Endothelial cell of umbilical vein (primary cell): ENCODE measurements around the gene CCDC54. TPM values are rescaled to one million over a fixed set of nuclear protein-coding genes. Genes with fewer than 3 reads are reported as not detected.

Source experiments
- BruUV-seq: library from RNA; stranded (reverse); fragments of 400-500 nt; replicated peaks from 2 replicates; lab custom pipeline; 2021; lab: Mats Ljungman, UMichigan
- CTCF ChIA-PET: fragments of 300-600, 350-600 bp; sonication (Branson Sonifier 250); formaldehyde crosslinking; loops from one replicate; lab custom pipeline; 2021; ENCODE audit warnings: antibody characterized with exemption, inconsistent platforms; lab: Charles Lee
- POLR2A ChIA-PET: fragments of 300-600, 350-600 bp; sonication (Branson Sonifier 250); formaldehyde crosslinking; loops from one replicate; lab custom pipeline; 2021; ENCODE audit warnings: antibody characterized with exemption, inconsistent platforms; lab: Charles Lee
- DNase-seq: peaks from one replicate; pipeline ENCODE4 v3.0.0-alpha.2; 2011; ENCODE audit warnings: low read depth, low spot score
- FAIRE-seq: peaks from 2 replicates; lab custom pipeline; 2011; peaks lifted over from hg19 to GRCh38; lab: Jason Lieb, UNC
- H2AFZ ChIP-seq: 2 replicates; pipeline ENCODE4 v1.6.0; 2012; ENCODE audit warnings: low read depth, low read length, control low read depth, inconsistent platforms
- H3K27ac ChIP-seq: 2 replicates; pipeline ENCODE4 v1.5.1; 2011; ENCODE audit warnings: low read depth, mild to moderate bottlenecking, control low read depth, low read length, moderate library complexity; ENCODE audit not compliant: insufficient read depth
- H3K27me3 ChIP-seq, 2 experiments: 2 replicates each; pipeline versions ENCODE4 v1.6.0 to v1.6.1; 2011; ENCODE audit warnings: low read length in 2 of 2, mixed read lengths in 1 of 2; ENCODE audit not compliant: control insufficient read depth in 2 of 2, insufficient read depth in 2 of 2
- H3K36me3 ChIP-seq, 2 experiments: 2 replicates in 1 of 2; 3 replicates in 1 of 2; pipeline ENCODE4 v1.5.1; 2011; ENCODE audit warnings: low read length in 2 of 2, mild to moderate bottlenecking in 1 of 2, moderate library complexity in 1 of 2; ENCODE audit not compliant: control insufficient read depth in 2 of 2, insufficient read depth in 2 of 2; ENCODE audit errors: extremely low read depth in 1 of 2
- H3K4me1 ChIP-seq: 3 replicates; pipeline ENCODE4 v1.5.1; 2011; ENCODE audit warnings: mild to moderate bottlenecking, low read length; ENCODE audit not compliant: control insufficient read depth, insufficient read depth; ENCODE audit errors: extremely low read depth
- H3K4me2 ChIP-seq: 2 replicates; pipeline ENCODE4 v1.6.1; 2011; ENCODE audit warnings: low read length, control low read depth, mixed read lengths; ENCODE audit not compliant: insufficient read depth
- H3K4me3 ChIP-seq, 3 experiments: fragments of 200-600 bp in 1 of 3; sonication (generic), shearing (Covaris generic) in 1 of 3; replicated peaks in 1 of 3; 2 replicates each; pipeline ENCODE4 v1.5.1; 2011 to 2016; ENCODE audit warnings: control low read depth in 3 of 3, low read length in 3 of 3, mild to moderate bottlenecking in 2 of 3, inconsistent platforms in 1 of 3, low read depth in 1 of 3, moderate library complexity in 1 of 3; ENCODE audit not compliant: insufficient read depth in 1 of 3
- H3K79me2 ChIP-seq: 2 replicates; pipeline ENCODE4 v1.6.0; 2012; ENCODE audit warnings: low read length, inconsistent platforms; ENCODE audit not compliant: control insufficient read depth, insufficient read depth
- H3K9ac ChIP-seq: replicated peaks from 2 replicates; pipeline ENCODE3; 2011; ENCODE audit warnings: low read length, control low read depth; ENCODE audit not compliant: insufficient read depth; ENCODE audit errors: extremely low read depth
- H3K9me1 ChIP-seq: replicated peaks from 3 replicates; pipeline ENCODE4 v1.6.0; 2011; ENCODE audit warnings: mild to moderate bottlenecking, low read length; ENCODE audit not compliant: control insufficient read depth, insufficient read depth; ENCODE audit errors: extremely low read depth
- H3K9me3 ChIP-seq: replicated peaks from 2 replicates; pipeline ENCODE4 v1.5.1; 2012; ENCODE audit warnings: low read length, inconsistent platforms; ENCODE audit not compliant: control insufficient read depth, insufficient read depth
- H4K20me1 ChIP-seq: replicated peaks from 2 replicates; pipeline ENCODE3; 2011; ENCODE audit warnings: mild to moderate bottlenecking, low read length; ENCODE audit not compliant: control insufficient read depth, insufficient read depth; ENCODE audit errors: extremely low read depth
- CTCF ChIP-seq, 2 donors: IDR thresholded peaks; 1 replicate in 1 of 2; 2 replicates in 1 of 2; pipeline ENCODE4 v1.5.1; 2011; ENCODE audit warnings: low read length in 2 of 2, mild to moderate bottlenecking in 2 of 2, moderate library complexity in 2 of 2, control low read depth in 1 of 2, inconsistent platforms in 1 of 2, low read depth in 1 of 2; ENCODE audit not compliant: insufficient read depth in 1 of 2; ENCODE audit errors: extremely low read depth in 1 of 2
- EZH2 ChIP-seq: IDR thresholded peaks from 2 replicates; pipeline ENCODE4 v1.6.1; 2012; ENCODE audit warnings: borderline replicate concordance, low read depth, mild to moderate bottlenecking, moderate library complexity, low read length, inconsistent platforms; ENCODE audit not compliant: severe bottlenecking
- FOS ChIP-seq: IDR thresholded peaks from 2 replicates; pipeline ENCODE4 v1.6.1; 2011; ENCODE audit warnings: mild to moderate bottlenecking, low read length, moderate library complexity, borderline replicate concordance; ENCODE audit not compliant: insufficient read depth
- GATA2 ChIP-seq: IDR thresholded peaks from 2 replicates; pipeline ENCODE4 v1.7.0; 2011; ENCODE audit warnings: low read depth, mild to moderate bottlenecking, moderate library complexity, mixed read lengths, low read length; ENCODE audit not compliant: insufficient read length, insufficient read depth
- JUN ChIP-seq: IDR thresholded peaks from 2 replicates; pipeline ENCODE4 v1.6.1; 2011; ENCODE audit warnings: borderline replicate concordance, low read depth; ENCODE audit not compliant: insufficient read length, insufficient read depth
- MYC ChIP-seq: IDR thresholded peaks from one replicate; pipeline ENCODE4 v1.6.1; 2011; ENCODE audit warnings: mild to moderate bottlenecking, low read depth, low read length
- POLR2A ChIP-seq: IDR thresholded peaks from 2 replicates; pipeline ENCODE4 v1.6.1; 2012; ENCODE audit warnings: low read depth, mild to moderate bottlenecking, control low read depth, low read length
- POLR2AphosphoS5 ChIP-seq: IDR thresholded peaks from 2 replicates; pipeline ENCODE4 v1.6.1; 2012; ENCODE audit warnings: low read depth, mild to moderate bottlenecking, control low read depth, low read length, moderate library complexity; ENCODE audit not compliant: insufficient read depth
- dilution Hi-C: fragments of 300-500 bp; cut with MboI; formaldehyde crosslinking; loops from one replicate; pipeline ENCODE4 v1.15.0; 2019; ENCODE audit warnings: low sequenced_read_pairs; ENCODE audit not compliant: extremely low pct_ligation_motif_present
- intact Hi-C: fragments of 100-400 bp; cut with micrococcal nuclease; formaldehyde crosslinking; loops from one replicate; pipeline ENCODE4 v1.10.0; 2022
- polyA plus RNA-seq, 4 experiments: library from polyadenylated mRNA; depleted of rRNA in 3 of 4; stranded (reverse) in 3 of 4; unstranded in 1 of 4; fragments of >200 nt; gene quantifications; 2 replicates each; pipeline versions ENCODE4 v1.2.1 to v1.2.3, GENCODE V29; 2011 to 2012; ENCODE audit warnings: missing spikeins in 1 of 4
- total RNA-seq: library from RNA; stranded (reverse); gene quantifications from 2 replicates; pipeline ENCODE4 v1.2.3, GENCODE V29; 2021
- TF ChIP-seq, protein P1 (sequence below): IDR thresholded peaks from 2 replicates; pipeline ENCODE4 v1.6.1; 2011; ENCODE audit not compliant: insufficient read depth, insufficient read length

The CCDC54 gene
- total and polyA plus RNA-seq, 2 donors (not counting 3 experiments of a cell fraction or from before 2014, with no cell fraction given), result not detected

- ChIA-PET CTCF (interaction anchor here (1.0 to 1.8 kb wide), 3 partner anchors 26 to 159 kb away, joined by 3 to 6 read pairs (median 4); no protein-coding TSS in a partner anchor), POLR2A (no interaction called here)
- Histone ChIP-seq H3K27ac (no peak overlapping the region), H3K9me1 (no peaks in the 10 kb centered on the region), H3K9ac (no peak overlapping the region), H3K27me3 (peaks cover 3% of the 10 kb centered on the region in 2 experiments), H3K79me2 (no peaks in the 10 kb centered on the region), H3K4me2 (no peak overlapping the region), H2AFZ (no peak overlapping the region), H3K9me3 (no peaks in the 10 kb centered on the region), H4K20me1 (no peaks in the 10 kb centered on the region), H3K4me1 (no peaks in the 10 kb centered on the region), H3K4me3 (no peak overlapping the region), H3K36me3 (no peaks in the 10 kb centered on the region)
- dilution Hi-C loops (no loop called here), intact Hi-C loops (no loop called here)
- FAIRE-seq (no peak), DNase-seq (no peak)
- BruUV-seq, result no TSS peak
- TF ChIP-seq CTCF (IDR thresholded peaks at IDR 0.05; ENCODE audit: extremely low read depth in 1 of 2, insufficient read depth in 1 of 2, low read depth in 1 of 2, low read length in 2 of 2), result no peak
- no peak for TF ChIP-seq JUN
- no peak for TF ChIP-seq GATA2
- no peak for TF ChIP-seq POLR2AphosphoS5
- no peak for TF ChIP-seq FOS
- TF ChIP-seq EZH2, result no peak
- TF ChIP-seq MYC, result no peak
- TF ChIP-seq, protein P1, sequence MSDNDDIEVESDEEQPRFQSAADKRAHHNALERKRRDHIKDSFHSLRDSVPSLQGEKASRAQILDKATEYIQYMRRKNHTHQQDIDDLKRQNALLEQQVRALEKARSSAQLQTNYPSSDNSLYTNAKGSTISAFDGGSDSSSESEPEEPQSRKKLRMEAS, result no peak
- no peak for TF ChIP-seq POLR2A
Observed at GRCh38 chr3:107395066-107395465, 17.8 kb downstream of the CCDC54 start.
